SK-MEL-5 (cell line): ENCODE measurements around the gene TBC1D17. TPM values are rescaled to one million over a fixed set of nuclear protein-coding genes. Genes with fewer than 3 reads are reported as not detected.

ENCODE experiments used
- DNase-seq: peaks from one replicate; pipeline ENCODE4 v3.0.0-alpha.2; 2016; ENCODE audit warnings: low read depth, low spot score
- in situ Hi-C: cut with HindIII; loops from 2 replicates; pipeline ENCODE4 v1.10.0; 2016; ENCODE audit warnings: low sequenced_read_pairs, high pct_unique_total_duplicates, low pct_unique_long_range_greater_than_20kb
- total RNA-seq: library from RNA; depleted of rRNA; stranded (reverse); fragments of >200 nt; shearing (Covaris generic); gene quantifications from 2 replicates; pipeline ENCODE4 v1.2.3, GENCODE V29; 2014

TBC1D17 gene
- total RNA-seq, 1 experiment from 2014 or later, result 3.5 TPM

GRCh38 chr19:49882643-49883042 is 5.1 kb downstream of the TBC1D17 start:
- DNase-seq, result no peak
- in situ Hi-C loops, result no loop called here

- in situ Hi-C loops, result no loop called here
- DNase-seq, result no peak
These were observed 5.6 kb downstream of the TBC1D17 start for GRCh38 chr19:49883094-49883493.

GRCh38 chr19:49884109-49884508 is 6.6 kb downstream of the TBC1D17 start:
- DNase-seq, result no peak
- in situ Hi-C loops, result no loop called here

- in situ Hi-C loops, result no loop called here
These were observed 7.3 kb downstream of the TBC1D17 start for GRCh38 chr19:49884760-49885159.

GRCh38 chr19:49887037-49887664 is 9.6 kb downstream of the TBC1D17 start:
- DNase-seq, result no peak
- in situ Hi-C loops, result no loop called here

More at GRCh38 chr19:49884760-49885159, 7.3 kb downstream of the TBC1D17 start:
- no peak for DNase-seq

- in situ Hi-C loops, result no loop called here
- DNase-seq, result no peak
These were observed 10.4 kb downstream of the TBC1D17 start for GRCh38 chr19:49887665-49888509.

- in situ Hi-C loops, result no loop called here
- no peak for DNase-seq
These were observed 11.0 kb downstream of the TBC1D17 start for GRCh38 chr19:49888510-49888824.

GRCh38 chr19:49889038-49889686 is 11.7 kb downstream of the TBC1D17 start:
- DNase-seq, result no peak
- in situ Hi-C loops, result no loop called here

GRCh38 chr19:49889687-49890348 is 12.3 kb downstream of the TBC1D17 start:
- peak; percentile 60 for DNase-seq
- in situ Hi-C loops, result no loop called here

GRCh38 chr19:49890349-49891311 is 13.1 kb downstream of the TBC1D17 start:
- DNase-seq, result peak; percentile 36
- in situ Hi-C loops, result no loop called here

- in situ Hi-C loops, result no loop called here
- DNase-seq, result no peak
These were observed 13.9 kb downstream of the TBC1D17 start for GRCh38 chr19:49891393-49891792.

- in situ Hi-C loops, result no loop called here
- DNase-seq, result no peak
These were observed 15.2 kb downstream of the TBC1D17 start for GRCh38 chr19:49892716-49893115.

- in situ Hi-C loops, result no loop called here
These were observed 16.6 kb downstream of the TBC1D17 start for GRCh38 chr19:49894011-49894664.

GRCh38 chr19:49894879-49895565 is 17.5 kb downstream of the TBC1D17 start:
- no peak for DNase-seq
- in situ Hi-C loops, result no loop called here

More at GRCh38 chr19:49894011-49894664, 16.6 kb downstream of the TBC1D17 start:
- DNase-seq, result no peak

- in situ Hi-C loops, result no loop called here
These were observed 18.2 kb downstream of the TBC1D17 start for GRCh38 chr19:49895566-49896297.

More at GRCh38 chr19:49895566-49896297, 18.2 kb downstream of the TBC1D17 start:
- no peak for DNase-seq
